HL-60 (cell line): ENCODE results near the gene TOMM40L.
"Not testable (repeated sequence)": the region's sequence is repeated elsewhere in the genome, so short reads cannot be mapped to it uniquely, and the experiment has no call there.

Experiments
- CTCF ChIP-seq: IDR thresholded peaks from one replicate; pipeline ENCODE4 v1.5.1; 2011; ENCODE audit warnings: low read length, control low read depth, inconsistent platforms; ENCODE audit not compliant: insufficient read depth
- GABPA ChIP-seq: IDR thresholded peaks from 2 replicates; pipeline ENCODE4 v1.6.1; 2012; ENCODE audit warnings: low read depth
- POLR2AphosphoS5 ChIP-seq: IDR thresholded peaks from 2 replicates; pipeline ENCODE4 v1.6.1; 2012; ENCODE audit warnings: low read depth
- REST ChIP-seq: IDR thresholded peaks from 2 replicates; pipeline ENCODE4 v1.6.1; 2012; ENCODE audit warnings: low read depth; ENCODE audit not compliant: insufficient replicate concordance
- SPI1 ChIP-seq: IDR thresholded peaks from 2 replicates; pipeline ENCODE4 v1.6.1; 2012; ENCODE audit warnings: low read depth, mild to moderate bottlenecking, borderline replicate concordance

- not testable (repeated sequence) for TF ChIP-seq CTCF, POLR2AphosphoS5, REST, GABPA, SPI1
Observed at GRCh38 chr1:161250100-161250499, 24.2 kb downstream of the TOMM40L start.
